Osteoblast (primary cell): ENCODE results near the gene GGT1. TPM values are rescaled to one million over a fixed set of nuclear protein-coding genes. Genes with fewer than 3 reads are reported as not detected.
"Not testable (repeated sequence)": the region's sequence is repeated elsewhere in the genome, so short reads cannot be mapped to it uniquely, and the experiment has no call there.

ENCODE experiments used
- DNase-seq: peaks from one replicate; pipeline ENCODE4 v3.0.0; 2011; ENCODE audit warnings: low spot score, mixed read lengths; ENCODE audit not compliant: insufficient read length; ENCODE audit errors: missing footprints
- H2AFZ ChIP-seq: 2 replicates; pipeline ENCODE4 v1.6.0; 2011; ENCODE audit warnings: mild to moderate bottlenecking, low read length
- H3K27ac ChIP-seq: 2 replicates; pipeline ENCODE4 v1.5.1; 2011; ENCODE audit warnings: mild to moderate bottlenecking, low read depth, low read length, moderate library complexity
- H3K27me3 ChIP-seq: 2 replicates; pipeline ENCODE4 v1.6.0; 2012; ENCODE audit warnings: mild to moderate bottlenecking, control low read depth, inconsistent platforms, low read length, moderate library complexity; ENCODE audit not compliant: insufficient read depth
- H3K36me3 ChIP-seq: 2 replicates; pipeline ENCODE4 v1.5.1; 2011; ENCODE audit warnings: mild to moderate bottlenecking, low read length, control low read depth, moderate library complexity; ENCODE audit not compliant: insufficient read depth
- H3K4me1 ChIP-seq: 2 replicates; pipeline ENCODE4 v1.5.1; 2011; ENCODE audit warnings: mild to moderate bottlenecking, low read length, control low read depth, moderate library complexity; ENCODE audit not compliant: insufficient read depth
- H3K4me2 ChIP-seq: 2 replicates; pipeline ENCODE4 v1.6.0; 2011; ENCODE audit warnings: mild to moderate bottlenecking, low read length; ENCODE audit not compliant: insufficient read depth
- H3K4me3 ChIP-seq: fragments of 200-600 bp; sonication (generic); 3 replicates; pipeline ENCODE4 v1.5.1; 2012; ENCODE audit warnings: mild to moderate bottlenecking, low read length, inconsistent platforms; ENCODE audit not compliant: insufficient read depth
- H3K79me2 ChIP-seq: 2 replicates; pipeline ENCODE4 v1.6.0; 2012; ENCODE audit warnings: mild to moderate bottlenecking, low read length, control low read depth, inconsistent platforms; ENCODE audit not compliant: insufficient read depth
- H3K9me3 ChIP-seq: 2 replicates; pipeline ENCODE4 v1.5.1; 2011; ENCODE audit warnings: low read depth, low read length, control low read depth
- H4K20me1 ChIP-seq: 2 replicates; pipeline ENCODE4 v1.6.0; 2012; ENCODE audit warnings: mild to moderate bottlenecking, low read length, control low read depth; ENCODE audit not compliant: insufficient read depth
- total RNA-seq: library from RNA; depleted of rRNA; stranded (reverse); fragments of >200 nt; gene quantifications from 2 replicates; pipeline ENCODE4 v1.2.3, GENCODE V29; 2012
- TF ChIP-seq, protein P1 (sequence below): IDR thresholded peaks from 2 replicates; pipeline ENCODE4 v1.5.1; 2011; ENCODE audit warnings: mild to moderate bottlenecking, low read depth, low read length, moderate library complexity; ENCODE audit errors: extremely low read depth

GGT1 gene
- total RNA-seq, 1 donor = 0.36 TPM

- H3K27me3 ChIP-seq, H3K27ac ChIP-seq, H2AFZ ChIP-seq, DNase-seq, H3K9me3 ChIP-seq, H3K4me3 ChIP-seq, H4K20me1 ChIP-seq, H3K4me1 ChIP-seq, H3K36me3 ChIP-seq, H3K79me2 ChIP-seq, H3K4me2 ChIP-seq: not testable (repeated sequence)
Observed at GRCh38 chr22:24614794-24615193, 11.8 kb downstream of the GGT1 start.

- H3K27ac ChIP-seq, H3K4me2 ChIP-seq: not testable (repeated sequence)
Observed at GRCh38 chr22:24621244-24621643, 18.3 kb downstream of the GGT1 start.

GRCh38 chr22:24622596-24622995 is 19.6 kb downstream of the GGT1 start:
- H3K36me3 ChIP-seq, H3K4me3 ChIP-seq, H2AFZ ChIP-seq, H4K20me1 ChIP-seq, H3K27ac ChIP-seq, H3K4me1 ChIP-seq, H3K4me2 ChIP-seq, H3K79me2 ChIP-seq, H3K9me3 ChIP-seq, H3K27me3 ChIP-seq: not testable (repeated sequence)
- peak; percentile 22 for DNase-seq

More at GRCh38 chr22:24621244-24621643, 18.3 kb downstream of the GGT1 start:
- H3K27me3 ChIP-seq, H3K4me3 ChIP-seq, H2AFZ ChIP-seq, DNase-seq, H3K9me3 ChIP-seq, H3K79me2 ChIP-seq, H4K20me1 ChIP-seq, H3K4me1 ChIP-seq, H3K36me3 ChIP-seq: not testable (repeated sequence)

DNA sequence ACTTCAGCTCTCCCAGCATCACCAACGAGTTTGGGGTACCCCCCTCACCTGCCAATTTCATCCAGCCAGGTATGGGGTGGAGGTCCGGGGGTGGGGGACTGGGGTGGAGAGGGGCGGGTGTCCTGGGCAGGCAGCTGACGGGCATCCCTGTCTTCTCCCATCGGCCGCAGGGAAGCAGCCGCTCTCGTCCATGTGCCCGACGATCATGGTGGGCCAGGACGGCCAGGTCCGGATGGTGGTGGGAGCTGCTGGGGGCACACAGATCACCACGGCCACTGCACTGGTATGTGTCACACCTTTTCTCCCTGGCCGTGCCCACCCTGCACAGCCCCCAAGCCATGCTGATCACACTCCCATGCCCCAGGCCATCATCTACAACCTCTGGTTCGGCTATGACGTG is 24.9 kb downstream of the GGT1 start:
- H3K36me3 ChIP-seq, DNase-seq, H2AFZ ChIP-seq, H3K79me2 ChIP-seq, H3K4me2 ChIP-seq, H3K9me3 ChIP-seq, H4K20me1 ChIP-seq, H3K4me1 ChIP-seq, H3K4me3 ChIP-seq, H3K27me3 ChIP-seq, H3K27ac ChIP-seq: not testable (repeated sequence)

DNA sequence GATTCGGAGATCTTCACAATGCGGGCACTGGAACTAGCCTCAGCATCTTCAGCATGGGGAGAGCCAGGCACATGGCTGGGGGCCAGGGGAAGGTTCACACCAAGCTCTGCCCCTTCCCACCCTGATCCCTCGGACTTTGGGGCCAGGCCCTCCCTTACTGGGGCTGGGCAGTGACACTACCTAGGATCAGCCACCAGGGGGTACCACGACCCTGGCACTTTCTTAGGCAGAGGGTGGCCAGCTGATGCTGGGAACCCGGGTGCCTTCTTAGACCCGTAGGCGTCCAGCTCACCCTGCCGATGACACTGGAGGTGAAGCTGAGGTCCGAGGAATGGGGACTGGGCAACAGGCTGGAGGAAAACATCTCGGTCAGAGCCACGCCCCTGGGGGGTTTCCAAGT is 26.1 kb downstream of the GGT1 start:
- H3K36me3 ChIP-seq, H3K9me3 ChIP-seq, H3K79me2 ChIP-seq, DNase-seq, H4K20me1 ChIP-seq, H2AFZ ChIP-seq, H3K27me3 ChIP-seq, H3K27ac ChIP-seq, H3K4me1 ChIP-seq, H3K4me3 ChIP-seq, H3K4me2 ChIP-seq: not testable (repeated sequence)
- TF ChIP-seq, protein P1, sequence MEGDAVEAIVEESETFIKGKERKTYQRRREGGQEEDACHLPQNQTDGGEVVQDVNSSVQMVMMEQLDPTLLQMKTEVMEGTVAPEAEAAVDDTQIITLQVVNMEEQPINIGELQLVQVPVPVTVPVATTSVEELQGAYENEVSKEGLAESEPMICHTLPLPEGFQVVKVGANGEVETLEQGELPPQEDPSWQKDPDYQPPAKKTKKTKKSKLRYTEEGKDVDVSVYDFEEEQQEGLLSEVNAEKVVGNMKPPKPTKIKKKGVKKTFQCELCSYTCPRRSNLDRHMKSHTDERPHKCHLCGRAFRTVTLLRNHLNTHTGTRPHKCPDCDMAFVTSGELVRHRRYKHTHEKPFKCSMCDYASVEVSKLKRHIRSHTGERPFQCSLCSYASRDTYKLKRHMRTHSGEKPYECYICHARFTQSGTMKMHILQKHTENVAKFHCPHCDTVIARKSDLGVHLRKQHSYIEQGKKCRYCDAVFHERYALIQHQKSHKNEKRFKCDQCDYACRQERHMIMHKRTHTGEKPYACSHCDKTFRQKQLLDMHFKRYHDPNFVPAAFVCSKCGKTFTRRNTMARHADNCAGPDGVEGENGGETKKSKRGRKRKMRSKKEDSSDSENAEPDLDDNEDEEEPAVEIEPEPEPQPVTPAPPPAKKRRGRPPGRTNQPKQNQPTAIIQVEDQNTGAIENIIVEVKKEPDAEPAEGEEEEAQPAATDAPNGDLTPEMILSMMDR = peak; percentile 25

GRCh38 chr22:24630812-24631427 is 27.9 kb downstream of the GGT1 start:
- not testable (repeated sequence) for H3K27ac ChIP-seq, H3K4me1 ChIP-seq, DNase-seq, H2AFZ ChIP-seq, H3K36me3 ChIP-seq, H3K4me2 ChIP-seq, H3K9me3 ChIP-seq, H4K20me1 ChIP-seq, H3K4me3 ChIP-seq, H3K79me2 ChIP-seq, H3K27me3 ChIP-seq

GRCh38 chr22:24631430-24632122 is 28.6 kb downstream of the GGT1 start:
- not testable (repeated sequence) for H3K9me3 ChIP-seq, H3K36me3 ChIP-seq, H2AFZ ChIP-seq, H3K27ac ChIP-seq, H3K4me3 ChIP-seq, DNase-seq, H4K20me1 ChIP-seq, H3K4me2 ChIP-seq, H3K79me2 ChIP-seq, H3K4me1 ChIP-seq, H3K27me3 ChIP-seq

GRCh38 chr22:24632642-24633041 is 29.6 kb downstream of the GGT1 start:
- H3K27me3 ChIP-seq, H2AFZ ChIP-seq, DNase-seq, H3K4me1 ChIP-seq, H3K79me2 ChIP-seq, H3K4me2 ChIP-seq, H3K4me3 ChIP-seq, H3K36me3 ChIP-seq, H4K20me1 ChIP-seq, H3K9me3 ChIP-seq, H3K27ac ChIP-seq: not testable (repeated sequence)
